CD4-positive, alpha-beta T cell (primary cell): ENCODE results near the gene WWOX. TPM values are rescaled to one million over a fixed set of nuclear protein-coding genes. Genes with fewer than 3 reads are reported as not detected.
"Not testable (repeated sequence)": the region's sequence is repeated elsewhere in the genome, so short reads cannot be mapped to it uniquely, and the experiment has no call there.

Experiments
- ATAC-seq: fragments of 200-7000 bp; cut with Tn5 transposase; one replicate; pipeline ENCODE4 v1.10.0; 2022; ENCODE audit warnings: mild to moderate bottlenecking; ENCODE audit not compliant: poor library complexity
- CTCF ChIA-PET: fragments of 350-600 bp; sonication (Branson Sonifier 250); formaldehyde crosslinking; loops from one replicate; lab custom pipeline; 2021; ENCODE audit warnings: antibody characterized with exemption, inconsistent platforms; lab: Charles Lee
- POLR2A ChIA-PET: fragments of 350-600 bp; sonication (Branson Sonifier 250); formaldehyde crosslinking; loops from one replicate; lab custom pipeline; 2021; ENCODE audit warnings: antibody characterized with exemption, inconsistent platforms; lab: Charles Lee
- DNase-seq, 14 experiments: peaks; one replicate each; pipeline ENCODE4 v3.0.0-alpha.2; 2013 to 2020; ENCODE audit warnings: mixed read lengths in 2 of 14
- H3K27ac ChIP-seq, 2 donors: one replicate each; pipeline versions ENCODE4 v1.5.1 to v1.7.0; 2013; ENCODE audit warnings: low read length in 2 of 2, low read depth in 1 of 2, mild to moderate bottlenecking in 1 of 2
- H3K27me3 ChIP-seq, 2 experiments: 1 replicate in 1 of 2; 2 replicates in 1 of 2; pipeline versions ENCODE4 v1.6.1 to v1.7.0; 2013; ENCODE audit warnings: low read length in 2 of 2, control low read depth in 1 of 2, mild to moderate bottlenecking in 1 of 2, moderate library complexity in 1 of 2; ENCODE audit not compliant: insufficient read depth in 2 of 2, control insufficient read depth in 1 of 2
- H3K36me3 ChIP-seq: one replicate; pipeline ENCODE4 v1.6.1; 2013; ENCODE audit warnings: low read length, control low read depth; ENCODE audit not compliant: insufficient read depth
- H3K4me1 ChIP-seq: one replicate; pipeline ENCODE4 v1.6.1; 2013; ENCODE audit warnings: low read length, control low read depth; ENCODE audit not compliant: insufficient read depth
- H3K4me3 ChIP-seq: one replicate; pipeline ENCODE4 v1.5.1; 2013; ENCODE audit warnings: mild to moderate bottlenecking, low read length, moderate library complexity
- H3K9me3 ChIP-seq, 2 experiments: 1 replicate in 1 of 2; 2 replicates in 1 of 2; pipeline versions ENCODE4 v1.6.1 to v1.7.0; 2013; ENCODE audit warnings: low read length in 2 of 2, mild to moderate bottlenecking in 2 of 2, control low read depth in 1 of 2, moderate library complexity in 1 of 2; ENCODE audit not compliant: control insufficient read depth in 1 of 2, insufficient read depth in 1 of 2
- H3K27ac Mint-ChIP-seq: one replicate; pipeline ENCODE4 v1.8.0; 2020; ENCODE audit warnings: mixed read lengths
- H3K27me3 Mint-ChIP-seq: one replicate; pipeline ENCODE4 v1.8.0; 2021; ENCODE audit warnings: mixed read lengths
- H3K36me3 Mint-ChIP-seq: one replicate; pipeline ENCODE4 v1.8.0; 2021; ENCODE audit warnings: low read depth, mixed read lengths
- H3K4me1 Mint-ChIP-seq: one replicate; pipeline ENCODE4 v1.8.0; 2021; ENCODE audit warnings: low read depth, mixed read lengths
- H3K4me3 Mint-ChIP-seq: one replicate; pipeline ENCODE4 v1.8.0; 2020; ENCODE audit warnings: mild to moderate bottlenecking, mixed read lengths
- H3K9me3 Mint-ChIP-seq: one replicate; pipeline ENCODE4 v1.8.0; 2020; ENCODE audit warnings: mixed read lengths
- intact Hi-C, 2 experiments: fragments of 100-400 bp; cut with DNase I in 1 of 2; cut with micrococcal nuclease in 1 of 2; formaldehyde crosslinking; loops; one replicate each; pipeline versions ENCODE4 v1.15.1 to v1.9.0; 2023 to 2025; cut with DNase I, micrococcal nuclease
- total RNA-seq, 174 experiments: library from RNA in 2 of 174; stranded (reverse) in 2 of 174; gene quantifications; one replicate each; pipeline ENCODE4 v1.2.3 and lab custom pipeline; 2021 to 2026
- TF ChIP-seq, protein P1 (sequence below): fragments of 200-600 bp; IDR thresholded peaks from one replicate; pipeline ENCODE4 v1.8.0; 2022; ENCODE audit warnings: antibody characterized with exemption, mild to moderate bottlenecking

WWOX gene
- total RNA-seq, 2 experiments from 2014 or later = 19.3 to 21.7 TPM

DNA sequence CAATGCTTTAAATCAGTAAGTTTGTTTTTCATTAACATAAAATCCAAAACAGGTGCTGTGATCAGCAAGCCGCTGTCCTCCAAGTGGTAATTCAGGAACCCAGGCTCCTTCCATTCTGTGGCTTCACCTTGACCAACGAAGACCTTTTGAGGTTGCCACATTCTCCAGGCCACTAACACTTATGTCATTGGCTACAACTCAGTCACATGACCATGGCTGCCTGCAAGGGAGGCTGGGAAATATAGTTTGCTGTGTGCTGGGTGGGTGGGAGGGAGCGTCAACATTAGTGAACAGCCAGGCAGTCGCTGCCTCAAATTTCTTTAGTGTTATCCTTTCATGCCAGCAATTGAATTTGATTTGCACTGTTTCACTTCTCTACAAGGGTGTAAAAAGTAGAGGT lies 951.9 kb downstream of the WWOX start:
- Histone ChIP-seq H3K9me3 (no peaks in the 10 kb centered on the region), H3K4me1 (no peaks in the 10 kb centered on the region), H3K36me3 (no peaks in the 10 kb centered on the region), H3K4me3 (no peak overlapping the region), H3K27me3 (no peaks in the 10 kb centered on the region), H3K27ac (no peak overlapping the region)
- no peak for DNase-seq
- H3K4me3 Mint-ChIP-seq = no peak overlapping the region
- H3K36me3 Mint-ChIP-seq = no peaks in the 10 kb centered on the region
- H3K27me3 Mint-ChIP-seq = no peaks in the 10 kb centered on the region
- POLR2A ChIA-PET = no interaction called here
- CTCF ChIA-PET = no interaction called here
- no peak for ATAC-seq
- TF ChIP-seq, protein P1, sequence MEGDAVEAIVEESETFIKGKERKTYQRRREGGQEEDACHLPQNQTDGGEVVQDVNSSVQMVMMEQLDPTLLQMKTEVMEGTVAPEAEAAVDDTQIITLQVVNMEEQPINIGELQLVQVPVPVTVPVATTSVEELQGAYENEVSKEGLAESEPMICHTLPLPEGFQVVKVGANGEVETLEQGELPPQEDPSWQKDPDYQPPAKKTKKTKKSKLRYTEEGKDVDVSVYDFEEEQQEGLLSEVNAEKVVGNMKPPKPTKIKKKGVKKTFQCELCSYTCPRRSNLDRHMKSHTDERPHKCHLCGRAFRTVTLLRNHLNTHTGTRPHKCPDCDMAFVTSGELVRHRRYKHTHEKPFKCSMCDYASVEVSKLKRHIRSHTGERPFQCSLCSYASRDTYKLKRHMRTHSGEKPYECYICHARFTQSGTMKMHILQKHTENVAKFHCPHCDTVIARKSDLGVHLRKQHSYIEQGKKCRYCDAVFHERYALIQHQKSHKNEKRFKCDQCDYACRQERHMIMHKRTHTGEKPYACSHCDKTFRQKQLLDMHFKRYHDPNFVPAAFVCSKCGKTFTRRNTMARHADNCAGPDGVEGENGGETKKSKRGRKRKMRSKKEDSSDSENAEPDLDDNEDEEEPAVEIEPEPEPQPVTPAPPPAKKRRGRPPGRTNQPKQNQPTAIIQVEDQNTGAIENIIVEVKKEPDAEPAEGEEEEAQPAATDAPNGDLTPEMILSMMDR = no peak
- H3K4me1 Mint-ChIP-seq = peaks cover 5% of the 10 kb centered on the region
- H3K27ac Mint-ChIP-seq = no peak overlapping the region
- no peaks in the 10 kb centered on the region for H3K9me3 Mint-ChIP-seq
- intact Hi-C loops = no loop called here

DNA sequence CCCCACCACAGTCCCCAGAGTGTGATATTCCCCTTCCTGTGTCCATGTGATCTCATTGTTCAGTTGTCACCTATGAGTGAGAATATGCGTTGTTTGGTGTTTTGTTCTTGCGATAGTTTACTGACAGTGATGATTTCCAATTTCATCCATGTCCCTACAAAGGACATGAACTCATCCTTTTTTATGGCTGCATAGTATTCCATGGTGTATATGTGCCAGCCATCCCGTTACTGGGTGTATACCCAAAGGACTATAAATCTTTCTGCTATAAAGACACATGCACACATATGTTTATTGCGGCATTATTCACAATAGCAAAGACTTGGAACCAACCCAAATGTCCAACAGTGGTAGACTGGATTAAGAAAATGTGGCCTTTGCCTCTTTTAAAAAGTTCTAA lies 952.7 kb downstream of the WWOX start:
- H3K4me1 ChIP-seq, H3K27ac Mint-ChIP-seq: not testable (repeated sequence)

DNA sequence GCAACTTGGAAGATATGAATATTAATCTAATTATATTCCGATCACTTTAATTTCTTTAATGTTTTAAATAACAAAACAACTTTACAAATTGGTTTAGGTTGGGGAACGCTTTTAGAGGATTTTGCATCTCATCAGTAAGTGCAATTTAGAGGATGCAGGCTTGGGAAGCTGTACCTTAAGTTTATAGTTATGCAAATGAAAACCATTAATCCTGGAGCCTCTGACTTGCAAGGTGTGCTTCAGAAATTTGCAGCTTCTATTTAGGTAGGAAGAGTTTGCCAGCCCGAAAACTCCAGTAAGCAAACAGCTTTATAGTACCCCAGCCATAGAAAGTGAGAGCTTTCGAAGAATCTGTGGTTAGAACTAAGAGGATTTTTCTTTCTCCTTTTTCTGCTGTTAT lies 954.1 kb downstream of the WWOX start:
- Mint-ChIP-seq H3K4me1 (no peaks in the 10 kb centered on the region), H3K27me3 (no peaks in the 10 kb centered on the region), H3K36me3 (no peaks in the 10 kb centered on the region), H3K9me3 (no peaks in the 10 kb centered on the region), H3K4me3 (no peak overlapping the region), H3K27ac (no peak overlapping the region)
- POLR2A ChIA-PET = interaction anchor here (0.7 kb wide), 1 partner anchor 140 kb away, joined by 5 read pairs; no protein-coding TSS in a partner anchor
- intact Hi-C loops = no loop called here
- Histone ChIP-seq H3K27me3 (no peaks in the 10 kb centered on the region), H3K9me3 (no peaks in the 10 kb centered on the region), H3K27ac (no peak overlapping the region), H3K36me3 (no peaks in the 10 kb centered on the region), H3K4me3 (no peak overlapping the region), H3K4me1 (no peaks in the 10 kb centered on the region)
- CTCF ChIA-PET = no interaction called here
- no peak for DNase-seq
- TF ChIP-seq, protein P1 = no peak
- no peak for ATAC-seq

More for the DNA sequence above, 952.7 kb downstream of the WWOX start:
- H3K36me3 ChIP-seq, H3K9me3 Mint-ChIP-seq, H3K27me3 Mint-ChIP-seq, H3K36me3 Mint-ChIP-seq, H3K27me3 ChIP-seq, H3K9me3 ChIP-seq, H3K4me3 Mint-ChIP-seq, H3K27ac ChIP-seq, H3K4me3 ChIP-seq, CTCF ChIA-PET, POLR2A ChIA-PET, ATAC-seq, DNase-seq, intact Hi-C loops, H3K4me1 Mint-ChIP-seq: not testable (repeated sequence)

DNA sequence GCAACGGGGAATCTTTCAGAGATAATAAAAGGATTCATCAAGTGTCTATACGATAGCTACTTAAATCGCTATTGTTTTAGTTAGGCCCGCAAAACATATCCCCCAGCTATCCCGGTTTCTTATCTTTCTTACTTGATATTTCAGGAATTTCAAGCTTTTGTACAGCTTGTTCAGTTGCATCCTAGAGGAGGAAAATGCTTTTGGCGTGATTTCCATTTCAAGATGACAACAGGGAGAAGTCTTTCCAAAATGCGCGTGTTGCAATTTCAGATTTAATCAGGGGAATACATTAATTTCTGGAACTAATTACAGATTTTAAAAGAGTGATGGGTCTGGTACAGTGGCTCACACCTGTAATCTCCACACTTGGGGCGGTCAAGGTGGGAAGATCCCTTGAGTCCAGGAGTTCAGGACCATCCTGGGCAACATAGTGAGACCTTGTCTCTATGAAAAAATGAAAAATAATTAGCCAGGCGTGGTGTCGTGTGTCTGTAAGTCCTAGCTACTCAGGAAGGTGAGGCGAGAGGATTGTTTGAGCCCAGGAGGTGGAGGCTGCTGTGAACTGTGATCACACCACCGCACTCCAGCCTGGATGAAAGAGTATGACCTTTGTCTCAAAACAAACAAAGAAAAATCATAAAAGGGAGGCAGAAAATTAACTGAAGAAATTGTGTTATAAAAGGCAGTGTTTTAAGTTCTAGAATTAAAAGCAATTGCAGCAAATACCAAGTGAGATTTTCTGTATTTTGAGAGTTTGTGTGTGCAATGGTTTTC lies 954.9 kb downstream of the WWOX start:
- no peak for DNase-seq
- H3K27me3 ChIP-seq = no peaks in the 10 kb centered on the region
- Mint-ChIP-seq H3K27ac (no peak overlapping the region), H3K9me3 (no peaks in the 10 kb centered on the region), H3K36me3 (no peaks in the 10 kb centered on the region), H3K4me1 (no peaks in the 10 kb centered on the region), H3K4me3 (no peak overlapping the region), H3K27me3 (no peaks in the 10 kb centered on the region)
- no peaks in the 10 kb centered on the region for H3K9me3 ChIP-seq
- ChIA-PET CTCF (no interaction called here), POLR2A (interaction anchor here (0.7 kb wide), 1 partner anchor 139 kb away, joined by 5 read pairs; no protein-coding TSS in a partner anchor)
- intact Hi-C loops = no loop called here
- no peak overlapping the region for H3K4me3 ChIP-seq
- no peaks in the 10 kb centered on the region for H3K4me1 ChIP-seq
- H3K27ac ChIP-seq = no peak overlapping the region
- TF ChIP-seq, protein P1 = no peak
- ATAC-seq = no peak
- no peaks in the 10 kb centered on the region for H3K36me3 ChIP-seq
